Measurements from ENCODE around the gene RBM18. TPM values are rescaled to one million over a fixed set of nuclear protein-coding genes. Genes with fewer than 3 reads are reported as not detected.

Gene RBM18
- total RNA-seq, 3 donors from 2014 or later (not counting 1 experiment from before 2014, with no cell fraction given): 24.9 to 30.9 (median 29.7) TPM

DNA sequence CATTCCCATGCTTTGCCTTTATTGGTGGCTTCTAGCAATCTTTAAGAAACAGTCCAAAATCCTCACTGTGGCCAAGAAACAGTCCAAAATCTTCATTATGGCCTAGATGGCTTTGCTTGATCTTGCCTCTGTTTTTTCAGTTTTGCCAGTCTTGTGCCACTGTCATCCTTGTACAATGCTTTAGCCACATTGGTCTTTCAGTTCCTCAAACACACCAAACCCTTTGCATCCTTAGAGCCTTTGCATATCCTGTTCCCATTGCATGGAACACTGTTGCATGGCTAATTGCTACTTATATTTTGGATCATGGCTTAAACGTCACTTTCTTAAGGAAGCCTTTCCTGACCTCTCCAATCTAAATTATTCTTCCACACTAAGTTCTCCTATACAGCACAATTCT is 22.1 kb upstream of the RBM18 start:
- H3K27me3 Mint-ChIP-seq (ENCODE audit: low read depth in 2 of 2): no peaks in the 10 kb centered on the region
- TF ChIP-seq, protein P1, sequence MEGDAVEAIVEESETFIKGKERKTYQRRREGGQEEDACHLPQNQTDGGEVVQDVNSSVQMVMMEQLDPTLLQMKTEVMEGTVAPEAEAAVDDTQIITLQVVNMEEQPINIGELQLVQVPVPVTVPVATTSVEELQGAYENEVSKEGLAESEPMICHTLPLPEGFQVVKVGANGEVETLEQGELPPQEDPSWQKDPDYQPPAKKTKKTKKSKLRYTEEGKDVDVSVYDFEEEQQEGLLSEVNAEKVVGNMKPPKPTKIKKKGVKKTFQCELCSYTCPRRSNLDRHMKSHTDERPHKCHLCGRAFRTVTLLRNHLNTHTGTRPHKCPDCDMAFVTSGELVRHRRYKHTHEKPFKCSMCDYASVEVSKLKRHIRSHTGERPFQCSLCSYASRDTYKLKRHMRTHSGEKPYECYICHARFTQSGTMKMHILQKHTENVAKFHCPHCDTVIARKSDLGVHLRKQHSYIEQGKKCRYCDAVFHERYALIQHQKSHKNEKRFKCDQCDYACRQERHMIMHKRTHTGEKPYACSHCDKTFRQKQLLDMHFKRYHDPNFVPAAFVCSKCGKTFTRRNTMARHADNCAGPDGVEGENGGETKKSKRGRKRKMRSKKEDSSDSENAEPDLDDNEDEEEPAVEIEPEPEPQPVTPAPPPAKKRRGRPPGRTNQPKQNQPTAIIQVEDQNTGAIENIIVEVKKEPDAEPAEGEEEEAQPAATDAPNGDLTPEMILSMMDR (IDR thresholded peaks at IDR 0.05): no peak
- intact Hi-C loops (cut with micrococcal nuclease): no loop called here
- Histone ChIP-seq H3K27ac (ENCODE audit: low read length) (no peak overlapping the region), H3K9me3 (ENCODE audit: control insufficient read depth, insufficient read depth, low read length) (no peaks in the 10 kb centered on the region), H3K27me3 (ENCODE audit: control insufficient read depth, insufficient read depth, low read length) (no peaks in the 10 kb centered on the region), H3K36me3 (ENCODE audit: control insufficient read depth, insufficient read depth, low read length) (peaks cover 37% of the 10 kb centered on the region), H3K4me1 (ENCODE audit: control insufficient read depth, insufficient read depth, low read length) (no peaks in the 10 kb centered on the region), H3K4me3 (ENCODE audit: low read length) (no peak overlapping the region)
- 88% methylated on average over 1 of the region's 1 CpG for WGBS (ENCODE audit: insufficient coverage)
- H3K36me3 Mint-ChIP-seq: no peaks in the 10 kb centered on the region
- H3K4me1 Mint-ChIP-seq: no peaks in the 10 kb centered on the region
- no peak for DNase-seq
- ATAC-seq: no peak
- no peak overlapping the region for H3K4me3 Mint-ChIP-seq
- no peaks in the 10 kb centered on the region for H3K9me3 Mint-ChIP-seq
- H3K27ac Mint-ChIP-seq: no peak overlapping the region

DNA sequence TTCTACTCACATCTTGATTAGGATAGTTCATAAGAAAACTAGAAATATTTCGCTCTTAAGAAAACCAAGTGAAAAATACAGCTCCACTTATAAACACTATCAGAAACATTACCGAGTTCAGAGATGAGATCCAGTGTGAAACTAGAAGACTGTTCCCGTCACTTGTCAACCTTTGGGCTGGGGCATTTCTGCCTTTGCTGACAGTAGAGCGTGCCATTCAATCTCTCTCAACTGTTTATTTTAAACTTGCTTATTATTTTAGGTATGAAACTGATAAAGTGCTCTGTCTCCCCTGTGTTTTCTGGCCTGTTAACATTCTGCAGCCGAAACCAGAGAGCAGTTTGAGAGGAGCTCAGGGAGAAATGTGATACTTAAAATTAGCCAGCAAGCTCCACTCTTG is 16.7 kb upstream of the RBM18 start:
- Histone ChIP-seq H3K27me3 (ENCODE audit: control insufficient read depth, insufficient read depth, low read length) (no peaks in the 10 kb centered on the region), H3K9me3 (ENCODE audit: control insufficient read depth, insufficient read depth, low read length) (peaks cover 3% of the 10 kb centered on the region), H3K27ac (ENCODE audit: low read length) (no peak overlapping the region), H3K36me3 (ENCODE audit: control insufficient read depth, insufficient read depth, low read length) (peaks cover 34% of the 10 kb centered on the region), H3K4me3 (ENCODE audit: low read length) (no peak overlapping the region), H3K4me1 (ENCODE audit: control insufficient read depth, insufficient read depth, low read length) (no peaks in the 10 kb centered on the region)
- Mint-ChIP-seq H3K9me3 (no peaks in the 10 kb centered on the region), H3K4me1 (peaks cover 0 to 5% of the 10 kb centered on the region in 2 donors), H3K4me3 (no peak overlapping the region), H3K27me3 (ENCODE audit: low read depth in 2 of 2) (no peaks in the 10 kb centered on the region), H3K36me3 (no peaks in the 10 kb centered on the region), H3K27ac (no peak overlapping the region)
- no peak for DNase-seq
- ATAC-seq: no peak
- intact Hi-C loops (cut with micrococcal nuclease): no loop called here
- WGBS (ENCODE audit: insufficient coverage): 98% methylated on average over 4 of the region's 5 CpGs
- TF ChIP-seq, protein P1 (IDR thresholded peaks at IDR 0.05): no peak

DNA sequence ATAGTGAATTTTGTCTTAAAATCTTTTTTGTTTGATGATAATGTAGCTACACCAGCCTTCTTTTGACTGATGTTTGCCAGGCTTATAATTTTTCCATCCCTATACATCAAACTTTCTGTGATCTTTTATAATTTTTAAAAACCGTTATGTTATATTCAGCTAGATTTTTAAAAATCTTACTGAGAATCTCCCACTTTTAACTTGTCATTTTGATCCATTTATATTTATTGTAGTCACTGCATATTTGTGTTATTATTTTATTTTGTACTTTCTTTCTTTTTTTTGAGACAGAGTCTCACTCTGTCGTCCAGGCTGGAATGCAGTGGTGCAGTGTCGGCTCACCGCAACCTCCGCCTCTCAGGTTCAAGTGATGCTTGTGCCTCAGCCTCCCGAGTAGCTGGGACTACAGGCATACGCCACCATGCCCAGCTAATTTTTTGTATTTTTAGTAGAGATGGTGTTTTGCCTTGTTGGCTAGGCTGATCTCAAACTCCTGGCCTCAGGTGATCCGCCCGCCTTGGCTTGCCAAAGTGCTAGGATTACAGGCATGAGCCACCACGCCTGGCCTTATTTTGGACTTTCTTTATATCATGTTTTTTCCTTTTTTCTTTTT is 12.8 kb upstream of the RBM18 start:
- over 99% methylated on average over 9 of the region's 10 CpGs for WGBS (ENCODE audit: insufficient coverage)
- H3K27ac ChIP-seq (ENCODE audit: low read length): no peak overlapping the region
- Mint-ChIP-seq H3K9me3 (no peaks in the 10 kb centered on the region), H3K36me3 (no peaks in the 10 kb centered on the region), H3K4me1 (peaks cover 0 to 12% of the 10 kb centered on the region in 2 donors), H3K4me3 (no peak overlapping the region), H3K27me3 (ENCODE audit: low read depth in 2 of 2) (no peaks in the 10 kb centered on the region), H3K27ac (no peak overlapping the region)
- no peak for DNase-seq
- TF ChIP-seq, protein P1 (IDR thresholded peaks at IDR 0.05): no peak
- peaks cover 3% of the 10 kb centered on the region for H3K9me3 ChIP-seq (ENCODE audit: control insufficient read depth, insufficient read depth, low read length)
- ATAC-seq: no peak
- no peak overlapping the region for H3K4me3 ChIP-seq (ENCODE audit: low read length)
- no peaks in the 10 kb centered on the region for H3K4me1 ChIP-seq (ENCODE audit: control insufficient read depth, insufficient read depth, low read length)
- intact Hi-C loops (cut with micrococcal nuclease): no loop called here
- no peaks in the 10 kb centered on the region for H3K27me3 ChIP-seq (ENCODE audit: control insufficient read depth, insufficient read depth, low read length)
- peaks cover 22% of the 10 kb centered on the region for H3K36me3 ChIP-seq (ENCODE audit: control insufficient read depth, insufficient read depth, low read length)

DNA sequence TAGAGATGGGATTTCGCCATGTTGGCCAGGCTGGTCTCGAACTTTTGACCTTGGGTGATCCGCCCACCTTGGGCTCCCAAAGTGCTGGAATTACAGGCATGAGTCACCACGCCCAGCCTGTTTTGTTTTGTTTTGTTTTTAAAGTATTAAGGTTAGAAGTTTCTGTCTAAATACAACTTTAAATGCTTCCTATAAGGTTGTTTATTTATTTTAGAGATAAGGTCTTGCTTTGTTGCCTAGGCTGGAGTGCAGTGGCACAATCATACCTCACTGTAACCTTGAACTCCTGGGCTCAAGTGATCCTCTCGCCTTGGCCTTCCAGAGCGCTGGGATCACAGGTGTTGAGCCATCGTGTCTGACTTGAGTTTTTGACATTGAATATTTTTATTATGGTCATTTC is 11.5 kb upstream of the RBM18 start:
- TF ChIP-seq, protein P1 (IDR thresholded peaks at IDR 0.05): no peak
- Histone ChIP-seq H3K4me3 (ENCODE audit: low read length) (no peak overlapping the region), H3K27ac (ENCODE audit: low read length) (no peak overlapping the region), H3K4me1 (ENCODE audit: control insufficient read depth, insufficient read depth, low read length) (no peaks in the 10 kb centered on the region), H3K9me3 (ENCODE audit: control insufficient read depth, insufficient read depth, low read length) (peaks cover 3% of the 10 kb centered on the region), H3K36me3 (ENCODE audit: control insufficient read depth, insufficient read depth, low read length) (peaks cover 16% of the 10 kb centered on the region), H3K27me3 (ENCODE audit: control insufficient read depth, insufficient read depth, low read length) (no peaks in the 10 kb centered on the region)
- ATAC-seq: no peak
- Mint-ChIP-seq H3K27me3 (ENCODE audit: low read depth in 2 of 2) (no peaks in the 10 kb centered on the region), H3K36me3 (no peaks in the 10 kb centered on the region), H3K4me1 (peaks cover 0 to 12% of the 10 kb centered on the region in 2 donors), H3K9me3 (no peaks in the 10 kb centered on the region), H3K27ac (no peak overlapping the region), H3K4me3 (no peak overlapping the region)
- DNase-seq: no peak
- WGBS (ENCODE audit: insufficient coverage): 98% methylated on average over 4 of the region's 7 CpGs
- intact Hi-C loops (cut with micrococcal nuclease): no loop called here

All from natural killer cell (primary cell).